ENCODE results near the gene PDGFRB.

PDGFRB gene

GRCh38 chr5:150068961-150069645 lies 86.5 kb downstream of the PDGFRB start (continued):
- TF ChIP-seq ZNF677 (tag by site-specific recombination; IDR thresholded peaks at IDR 0.05): no peak
- TF ChIP-seq ZNF398 (tag by site-specific recombination; IDR thresholded peaks at IDR 0.05): no peak

- no peaks in the 10 kb centered on the region for H3K36me3 ChIP-seq (ENCODE audit: control insufficient read depth in 2 of 2, insufficient read depth in 1 of 2, low read length in 2 of 2)
- H3K4me3 ChIP-seq (ENCODE audit: low read depth, low read length): no peak overlapping the region
- TF ChIP-seq KLF17 (tag by site-specific recombination; IDR thresholded peaks at IDR 0.05) (no peak), ZIC2 (tag by site-specific recombination; IDR thresholded peaks at IDR 0.05) (peak; percentile 64)
- H3K4me1 ChIP-seq (ENCODE audit: control insufficient read depth, insufficient read depth, low read length): no peaks in the 10 kb centered on the region
- POLR2A ChIA-PET: no interaction called here
- CTCF ChIA-PET: interaction anchor here (1.0 to 1.1 kb wide), 2 partner anchors 31 to 107 kb away, joined by 3 to 4 read pairs; no protein-coding TSS in a partner anchor
- H3K9me3 ChIP-seq (ENCODE audit: control insufficient read depth, insufficient read depth, low read depth, low read length): no peaks in the 10 kb centered on the region
- no peak overlapping the region for H3K27ac ChIP-seq (ENCODE audit: extremely low read depth, low read depth, low read length)
These were observed 87.2 kb downstream of the PDGFRB start for GRCh38 chr5:150068472-150068871.

GRCh38 chr5:150068071-150068470 lies 87.6 kb downstream of the PDGFRB start:
- no peak for TF ChIP-seq PRDM1 (tag by site-specific recombination; IDR thresholded peaks at IDR 0.05)
- no peak overlapping the region for H3K27ac ChIP-seq (ENCODE audit: extremely low read depth, low read depth, low read length)
- ChIA-PET POLR2A (no interaction called here), CTCF (no interaction called here)
- no peaks in the 10 kb centered on the region for H3K36me3 ChIP-seq (ENCODE audit: control insufficient read depth in 2 of 2, insufficient read depth in 1 of 2, low read length in 2 of 2)
- H3K9me3 ChIP-seq (ENCODE audit: control insufficient read depth, insufficient read depth, low read depth, low read length): no peaks in the 10 kb centered on the region
- no peaks in the 10 kb centered on the region for H3K4me1 ChIP-seq (ENCODE audit: control insufficient read depth, insufficient read depth, low read length)
- no peak overlapping the region for H3K4me3 ChIP-seq (ENCODE audit: low read depth, low read length)

DNA sequence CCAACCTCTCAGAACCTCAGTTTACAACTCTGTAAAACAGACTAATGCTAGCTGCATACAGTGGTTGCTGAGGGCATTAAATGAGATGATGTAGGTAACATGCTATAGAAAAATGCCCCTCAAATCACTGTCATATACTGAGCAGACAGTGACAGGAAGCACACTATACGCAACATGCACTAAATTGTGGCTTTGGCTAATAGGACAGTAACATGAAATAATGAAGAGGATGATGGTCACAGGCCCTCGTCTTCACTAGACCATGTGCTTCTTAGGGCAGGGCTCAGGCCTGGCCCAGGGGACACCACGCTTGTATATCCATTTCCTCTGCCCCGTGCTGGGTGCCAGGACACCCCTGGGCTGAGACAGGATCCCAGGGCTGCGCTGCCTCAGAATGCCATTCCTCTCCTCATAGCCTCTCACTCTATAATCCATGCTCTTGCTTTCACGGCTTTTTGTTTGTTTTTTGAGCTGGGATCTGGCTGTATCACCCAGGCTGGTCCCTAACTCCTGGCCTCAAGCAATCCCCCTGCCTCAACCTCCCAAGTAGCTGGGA lies 88.2 kb downstream of the PDGFRB start:
- Histone ChIP-seq H3K4me3 (ENCODE audit: low read depth, low read length) (no peak overlapping the region), H3K27ac (ENCODE audit: extremely low read depth, low read depth, low read length) (no peak overlapping the region), H3K9me3 (ENCODE audit: control insufficient read depth, insufficient read depth, low read depth, low read length) (no peaks in the 10 kb centered on the region), H3K36me3 (ENCODE audit: control insufficient read depth in 2 of 2, insufficient read depth in 1 of 2, low read length in 2 of 2) (no peaks in the 10 kb centered on the region), H3K4me1 (ENCODE audit: control insufficient read depth, insufficient read depth, low read length) (no peaks in the 10 kb centered on the region)
- POLR2A ChIA-PET: no interaction called here
- CTCF ChIA-PET: interaction anchor here (1.1 kb wide), 1 partner anchor 151 kb away, joined by 3 read pairs; no protein-coding TSS in a partner anchor
- TF ChIP-seq ZNF660 (tag by site-specific recombination; IDR thresholded peaks at IDR 0.05) (no peak), ZNF560 (tag by site-specific recombination; IDR thresholded peaks at IDR 0.05; ENCODE audit: borderline replicate concordance) (no peak), ZNF18 (tag by site-specific recombination; IDR thresholded peaks at IDR 0.05) (no peak), ZNF777 (tag by site-specific recombination; IDR thresholded peaks at IDR 0.05; ENCODE audit: borderline replicate concordance) (no peak), ZNF266 (tag by site-specific recombination; IDR thresholded peaks at IDR 0.05; ENCODE audit: low read depth) (no peak), ZBTB21 (tag by site-specific recombination; IDR thresholded peaks at IDR 0.05) (no peak), ZNF521 (tag by site-specific recombination; IDR thresholded peaks at IDR 0.05) (no peak), HOXC10 (CRISPR knock-in tag; IDR thresholded peaks at IDR 0.05) (no peak), ZNF792 (tag by site-specific recombination; IDR thresholded peaks at IDR 0.05) (no peak), ZNF19 (tag by site-specific recombination; IDR thresholded peaks at IDR 0.05; ENCODE audit: low read depth) (no peak), ZNF202 (tag by site-specific recombination; IDR thresholded peaks at IDR 0.05; ENCODE audit: borderline replicate concordance) (no peak), MYNN (tag by site-specific recombination; IDR thresholded peaks at IDR 0.05; ENCODE audit: borderline replicate concordance) (no peak), ZNF362 (tag by site-specific recombination; IDR thresholded peaks at IDR 0.05) (no peak), ZNF132 (tag by site-specific recombination; IDR thresholded peaks at IDR 0.05; ENCODE audit: borderline replicate concordance) (no peak)
- TF ChIP-seq, protein P1, sequence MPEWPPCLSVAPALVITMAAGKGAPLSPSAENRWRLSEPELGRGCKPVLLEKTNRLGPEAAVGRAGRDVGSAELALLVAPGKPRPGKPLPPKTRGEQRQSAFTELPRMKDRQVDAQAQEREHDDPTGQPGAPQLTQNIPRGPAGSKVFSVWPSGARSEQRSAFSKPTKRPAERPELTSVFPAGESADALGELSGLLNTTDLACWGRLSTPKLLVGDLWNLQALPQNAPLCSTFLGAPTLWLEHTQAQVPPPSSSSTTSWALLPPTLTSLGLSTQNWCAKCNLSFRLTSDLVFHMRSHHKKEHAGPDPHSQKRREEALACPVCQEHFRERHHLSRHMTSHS (tag by site-specific recombination; IDR thresholded peaks at IDR 0.05): no peak
- TF ChIP-seq, protein P2, sequence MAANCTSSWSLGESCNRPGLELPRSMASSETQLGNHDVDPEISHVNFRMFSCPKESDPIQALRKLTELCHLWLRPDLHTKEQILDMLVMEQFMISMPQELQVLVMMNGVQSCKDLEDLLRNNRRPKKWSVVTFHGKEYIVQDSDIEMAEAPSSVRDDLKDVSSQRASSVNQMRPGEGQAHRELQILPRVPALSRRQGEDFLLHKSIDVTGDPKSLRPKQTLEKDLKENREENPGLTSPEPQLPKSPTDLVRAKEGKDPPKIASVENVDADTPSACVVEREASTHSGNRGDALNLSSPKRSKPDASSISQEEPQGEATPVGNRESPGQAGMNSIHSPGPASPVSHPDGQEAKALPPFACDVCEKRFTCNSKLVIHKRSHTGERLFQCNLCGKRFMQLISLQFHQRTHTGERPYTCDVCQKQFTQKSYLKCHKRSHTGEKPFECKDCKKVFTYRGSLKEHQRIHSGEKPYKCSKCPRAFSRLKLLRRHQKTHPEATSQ (tag by site-specific recombination; IDR thresholded peaks at IDR 0.05): no peak

All from HEK293 (cell line).